ENCODE results near the gene SUSD4. TPM values are rescaled to one million over a fixed set of nuclear protein-coding genes. Genes with fewer than 3 reads are reported as not detected.

SUSD4 gene
- total RNA-seq, 2 donors from 2014 or later = 0.58 to 0.92 TPM

DNA sequence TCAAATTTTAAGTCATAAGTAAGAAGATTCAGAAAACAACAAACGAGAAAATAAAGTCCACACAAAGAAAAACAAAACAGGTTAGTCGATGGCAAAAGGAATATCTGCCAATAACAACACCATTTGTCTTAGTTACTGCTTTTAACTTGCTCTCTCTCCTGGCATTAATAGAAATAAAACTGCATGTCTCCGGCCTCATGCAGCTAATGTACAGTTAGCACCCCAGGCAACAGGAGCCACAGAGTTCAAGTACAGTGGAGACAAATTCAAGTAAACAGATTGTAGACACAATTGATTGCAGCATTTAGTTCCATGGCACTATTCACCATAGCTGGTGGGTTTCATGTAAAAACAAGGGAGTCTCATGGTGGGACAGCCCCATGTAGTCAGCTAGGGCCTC is 33.5 kb downstream of the SUSD4 start:
- no peaks in the 10 kb centered on the region for H3K36me3 Mint-ChIP-seq (ENCODE audit: low read depth)
- no peaks in the 10 kb centered on the region for H3K27me3 ChIP-seq (ENCODE audit: control insufficient read depth, insufficient read depth, low read length, poor library complexity, severe bottlenecking)
- H3K9me3 Mint-ChIP-seq = no peaks in the 10 kb centered on the region
- no peaks in the 10 kb centered on the region for H3K4me1 ChIP-seq (ENCODE audit: control insufficient read depth, insufficient read depth, low read length)
- no peak overlapping the region for H3K4me3 ChIP-seq (ENCODE audit: low read length)
- TF ChIP-seq, protein P1, sequence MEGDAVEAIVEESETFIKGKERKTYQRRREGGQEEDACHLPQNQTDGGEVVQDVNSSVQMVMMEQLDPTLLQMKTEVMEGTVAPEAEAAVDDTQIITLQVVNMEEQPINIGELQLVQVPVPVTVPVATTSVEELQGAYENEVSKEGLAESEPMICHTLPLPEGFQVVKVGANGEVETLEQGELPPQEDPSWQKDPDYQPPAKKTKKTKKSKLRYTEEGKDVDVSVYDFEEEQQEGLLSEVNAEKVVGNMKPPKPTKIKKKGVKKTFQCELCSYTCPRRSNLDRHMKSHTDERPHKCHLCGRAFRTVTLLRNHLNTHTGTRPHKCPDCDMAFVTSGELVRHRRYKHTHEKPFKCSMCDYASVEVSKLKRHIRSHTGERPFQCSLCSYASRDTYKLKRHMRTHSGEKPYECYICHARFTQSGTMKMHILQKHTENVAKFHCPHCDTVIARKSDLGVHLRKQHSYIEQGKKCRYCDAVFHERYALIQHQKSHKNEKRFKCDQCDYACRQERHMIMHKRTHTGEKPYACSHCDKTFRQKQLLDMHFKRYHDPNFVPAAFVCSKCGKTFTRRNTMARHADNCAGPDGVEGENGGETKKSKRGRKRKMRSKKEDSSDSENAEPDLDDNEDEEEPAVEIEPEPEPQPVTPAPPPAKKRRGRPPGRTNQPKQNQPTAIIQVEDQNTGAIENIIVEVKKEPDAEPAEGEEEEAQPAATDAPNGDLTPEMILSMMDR (conservative IDR thresholded peaks at IDR 0.05) = no peak
- 89% methylated on average over 3 of the region's 3 CpGs; no CpG with 5 or more reads in 1 of the 2 experiments for WGBS, 2 experiments (ENCODE audit: insufficient coverage in 1 of 2, insufficient read length in 1 of 2)
- no peaks in the 10 kb centered on the region for H3K36me3 ChIP-seq (ENCODE audit: control insufficient read depth, insufficient read depth, low read length)
- no peaks in the 10 kb centered on the region for H3K9me3 ChIP-seq (ENCODE audit: control insufficient read depth, low read length)
- H3K27ac Mint-ChIP-seq = no peak overlapping the region
- DNase-seq = no peak
- peaks cover 9% of the 10 kb centered on the region for H3K27me3 Mint-ChIP-seq (ENCODE audit: insufficient read depth)
- H3K4me1 Mint-ChIP-seq = peaks cover 2% of the 10 kb centered on the region
- H3K9ac ChIP-seq (ENCODE audit: extremely low read depth, low read length, poor library complexity, severe bottlenecking) = no peak overlapping the region
- no peak overlapping the region for H3K27ac ChIP-seq (ENCODE audit: low read depth, low read length)
- no peak overlapping the region for H3K4me3 Mint-ChIP-seq

- H3K9ac ChIP-seq (ENCODE audit: extremely low read depth, low read length, poor library complexity, severe bottlenecking) = no peak overlapping the region
- DNase-seq = no peak
- Mint-ChIP-seq H3K4me3 (no peak overlapping the region), H3K27ac (no peak overlapping the region), H3K36me3 (ENCODE audit: low read depth) (no peaks in the 10 kb centered on the region), H3K27me3 (ENCODE audit: insufficient read depth) (peaks cover 11% of the 10 kb centered on the region), H3K9me3 (no peaks in the 10 kb centered on the region), H3K4me1 (peaks cover 2% of the 10 kb centered on the region)
- no peaks in the 10 kb centered on the region for H3K4me1 ChIP-seq (ENCODE audit: control insufficient read depth, insufficient read depth, low read length)
- 87 to 93% methylated on average over 5 of the region's 5 CpGs for WGBS, 2 experiments (ENCODE audit: insufficient coverage in 1 of 2, insufficient read length in 1 of 2)
- no peaks in the 10 kb centered on the region for H3K36me3 ChIP-seq (ENCODE audit: control insufficient read depth, insufficient read depth, low read length)
- no peak overlapping the region for H3K27ac ChIP-seq (ENCODE audit: low read depth, low read length)
- H3K9me3 ChIP-seq (ENCODE audit: control insufficient read depth, low read length) = no peaks in the 10 kb centered on the region
- TF ChIP-seq, protein P1 (conservative IDR thresholded peaks at IDR 0.05) = no peak
- no peak overlapping the region for H3K4me3 ChIP-seq (ENCODE audit: low read length)
- H3K27me3 ChIP-seq (ENCODE audit: control insufficient read depth, insufficient read depth, low read length, poor library complexity, severe bottlenecking) = no peaks in the 10 kb centered on the region
Observed at GRCh38 chr1:223329664-223330415, 34.1 kb downstream of the SUSD4 start.

DNA sequence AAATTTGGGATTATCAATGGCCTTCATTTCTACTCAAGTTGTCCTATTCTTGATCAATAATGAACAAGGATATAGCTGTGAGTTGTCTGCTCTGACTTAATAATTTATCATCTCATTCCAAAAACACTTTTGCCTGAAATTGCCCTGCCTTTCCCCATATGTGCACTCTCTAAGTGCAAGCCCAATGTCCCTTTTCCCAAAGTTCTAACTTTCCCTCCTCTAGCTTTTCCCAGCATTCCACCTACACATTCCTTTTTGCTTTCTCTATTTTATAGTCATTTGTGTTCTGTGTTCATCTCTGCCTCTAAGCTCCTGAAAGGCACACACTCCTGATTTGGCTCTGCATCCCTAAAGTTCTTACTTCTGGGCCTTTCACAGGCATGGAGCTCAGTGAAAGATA is 34.7 kb downstream of the SUSD4 start:
- Histone ChIP-seq H3K9ac (ENCODE audit: extremely low read depth, low read length, poor library complexity, severe bottlenecking) (no peak overlapping the region), H3K27me3 (ENCODE audit: control insufficient read depth, insufficient read depth, low read length, poor library complexity, severe bottlenecking) (no peaks in the 10 kb centered on the region), H3K4me1 (ENCODE audit: control insufficient read depth, insufficient read depth, low read length) (no peaks in the 10 kb centered on the region), H3K9me3 (ENCODE audit: control insufficient read depth, low read length) (no peaks in the 10 kb centered on the region), H3K27ac (ENCODE audit: low read depth, low read length) (no peak overlapping the region), H3K36me3 (ENCODE audit: control insufficient read depth, insufficient read depth, low read length) (no peaks in the 10 kb centered on the region), H3K4me3 (ENCODE audit: low read length) (no peak overlapping the region)
- Mint-ChIP-seq H3K9me3 (no peaks in the 10 kb centered on the region), H3K27ac (no peak overlapping the region), H3K4me3 (no peak overlapping the region), H3K4me1 (peaks cover 2% of the 10 kb centered on the region), H3K36me3 (ENCODE audit: low read depth) (no peaks in the 10 kb centered on the region), H3K27me3 (ENCODE audit: insufficient read depth) (peaks cover 11% of the 10 kb centered on the region)
- TF ChIP-seq, protein P1 (conservative IDR thresholded peaks at IDR 0.05) = no peak
- no peak for DNase-seq
